GM18499 (cell line): ENCODE data around the gene CNPY4.

Source experiments
- ATAC-seq: cut with Tn5 transposase; IDR thresholded peaks from one replicate; pipeline ENCODE4 v1.9.1; 2021; ENCODE audit warnings: moderate number of reproducible peaks; ENCODE audit not compliant: insufficient read depth, unreplicated experiment

The CNPY4 gene

DNA sequence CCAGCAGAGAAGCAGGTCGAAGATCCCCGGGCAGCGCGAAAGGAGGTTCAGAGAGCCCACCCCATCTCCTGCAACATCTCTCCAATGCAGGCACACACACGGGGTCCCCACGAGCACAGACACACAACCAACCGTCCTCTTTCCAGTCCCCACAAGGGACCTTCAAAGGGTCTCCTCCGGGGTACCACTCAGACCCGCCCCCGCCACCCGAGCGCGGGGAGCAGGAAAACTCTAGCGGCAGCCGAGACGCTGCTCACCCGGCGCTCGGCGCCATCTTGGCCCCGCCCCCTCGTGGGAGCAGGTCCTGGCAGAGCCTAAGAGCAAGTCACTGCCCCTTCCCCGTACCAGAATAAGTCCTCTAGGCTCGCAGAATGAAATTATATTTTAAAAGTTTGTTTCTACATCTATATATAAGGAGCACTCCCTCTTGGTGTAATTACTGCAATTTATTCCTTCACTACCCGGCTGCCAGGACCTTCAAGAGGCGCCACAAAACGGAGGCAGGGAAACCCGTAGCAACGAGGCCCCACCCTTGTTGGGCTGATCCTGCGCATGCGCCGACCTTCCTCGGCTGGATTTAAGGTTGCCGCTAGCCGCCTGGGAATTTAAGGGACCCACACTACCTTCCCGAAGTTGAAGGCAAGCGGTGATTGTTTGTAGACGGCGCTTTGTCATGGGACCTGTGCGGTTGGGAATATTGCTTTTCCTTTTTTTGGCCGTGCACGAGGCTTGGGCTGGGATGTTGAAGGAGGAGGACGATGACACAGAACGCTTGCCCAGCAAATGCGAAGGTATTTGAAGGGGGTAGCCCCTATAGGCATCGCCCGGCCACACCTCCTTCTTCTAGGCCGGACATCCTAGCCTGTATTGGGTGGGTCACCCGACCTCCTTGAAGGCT is at the start of gene CNPY4, which contains the start of gene TAF6:
CNPY4 (plus strand) TSS at position 563 of the 898 bp plus-strand sequence; CDS start at position 674, 111 bp downstream.
TAF6 (minus strand) TSS at position 287 of the 898 bp plus-strand sequence. CDS start 5,149 bp downstream, outside the sequence.
- peak; percentile 72 for ATAC-seq

DNA sequence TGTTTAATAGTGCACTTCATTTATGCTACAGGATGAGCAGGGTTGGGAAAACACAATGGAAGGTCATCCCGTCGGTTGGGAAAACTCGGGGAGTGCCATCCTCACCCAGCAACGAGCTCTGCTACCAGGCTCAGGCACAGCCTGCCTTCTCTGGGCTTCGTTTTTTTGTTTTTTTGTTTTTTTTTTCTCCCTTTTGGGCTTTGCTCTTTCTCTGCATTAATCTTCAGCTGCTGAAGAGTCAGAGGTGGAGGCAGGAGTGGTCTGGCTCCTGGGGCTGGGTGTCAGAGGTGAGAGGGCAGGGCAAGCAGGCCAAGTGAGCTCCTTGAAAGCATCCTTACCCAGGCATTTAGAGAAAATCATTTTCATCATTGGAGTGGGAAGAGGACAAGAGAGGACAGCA is 49.4 kb upstream of the CNPY4 start:
- no peak for ATAC-seq

DNA sequence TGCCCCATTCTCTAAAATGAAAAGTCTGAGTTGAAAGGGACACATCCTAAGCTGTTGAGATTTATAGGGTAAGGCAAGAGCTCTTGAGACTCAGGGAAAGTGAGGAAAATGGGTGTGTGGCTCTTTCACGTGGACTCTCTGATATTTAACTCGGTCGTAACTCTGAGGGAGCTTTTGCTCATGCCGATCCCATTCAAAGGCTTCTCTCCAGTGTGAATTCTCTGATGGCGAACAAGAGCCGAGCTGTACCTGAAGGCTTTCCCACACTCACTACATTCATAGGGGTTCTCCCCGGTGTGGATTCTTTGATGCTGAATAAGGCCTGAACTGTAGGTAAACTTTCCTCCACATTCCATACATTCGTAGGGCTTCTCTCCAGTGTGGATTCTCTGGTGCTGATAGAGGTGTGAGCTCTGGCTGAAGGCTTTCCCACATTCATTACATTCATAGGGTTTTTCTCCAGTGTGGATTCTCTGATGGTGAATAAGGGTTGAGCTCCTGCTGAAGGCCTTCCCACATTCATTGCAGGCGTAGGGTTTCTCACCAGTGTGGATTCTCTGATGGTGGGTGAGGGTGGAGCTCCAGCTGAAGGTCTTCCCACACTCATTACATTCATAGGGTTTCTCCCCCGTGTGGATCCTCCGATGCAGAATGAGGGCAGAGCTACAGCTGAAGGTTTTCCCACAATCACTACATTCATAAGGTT is 48.3 kb upstream of the CNPY4 start:
- no peak for ATAC-seq

DNA sequence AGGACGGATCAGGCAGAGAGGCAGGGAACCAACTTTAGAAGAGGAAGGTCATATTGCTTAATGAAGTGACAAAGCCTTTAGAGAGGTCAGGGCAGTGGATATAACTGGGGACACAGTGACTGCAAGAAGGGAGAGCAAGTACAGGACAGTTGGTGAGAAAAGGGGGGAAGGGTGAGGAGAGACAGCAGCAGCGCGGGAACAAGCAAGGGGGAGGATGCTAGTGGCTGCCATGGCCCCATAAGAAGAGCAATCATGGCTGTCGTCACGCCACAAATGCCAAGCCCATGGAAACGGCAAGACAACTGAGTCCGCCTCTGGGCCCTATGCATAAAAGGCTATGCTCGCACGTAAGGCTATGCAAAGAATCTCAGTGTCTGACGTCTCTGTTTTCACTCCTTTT is 47.0 kb upstream of the CNPY4 start:
- no peak for ATAC-seq

DNA sequence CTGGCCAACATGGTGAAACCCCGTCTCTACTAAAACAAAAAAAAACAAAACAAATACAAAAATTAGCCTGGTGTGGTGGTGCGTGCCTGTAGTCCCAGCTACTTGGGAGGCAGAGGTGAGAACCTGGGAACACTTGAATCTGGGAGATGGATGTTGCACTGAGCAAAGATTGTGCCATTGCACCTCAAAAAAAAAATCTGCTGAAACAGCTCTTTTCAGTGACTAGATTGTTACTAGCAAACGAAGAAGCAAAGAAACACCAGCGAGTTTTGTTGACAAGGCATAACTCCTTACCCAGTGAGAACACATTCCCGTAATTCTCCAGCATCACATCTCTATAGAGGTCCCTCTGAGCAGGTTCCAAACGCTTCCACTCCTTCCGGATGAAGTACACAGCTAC is 44.6 kb upstream of the CNPY4 start:
- no peak for ATAC-seq

- ATAC-seq = no peak
Measured at GRCh38 chr7:100075418-100075817, 44.0 kb upstream of the CNPY4 start.

- no peak for ATAC-seq
Measured at GRCh38 chr7:100077205-100077604, 42.2 kb upstream of the CNPY4 start.

- ATAC-seq = no peak
Measured at GRCh38 chr7:100079024-100079560, 40.3 kb upstream of the CNPY4 start.

- ATAC-seq = no peak
Measured at GRCh38 chr7:100080907-100081534, 38.4 kb upstream of the CNPY4 start.

DNA sequence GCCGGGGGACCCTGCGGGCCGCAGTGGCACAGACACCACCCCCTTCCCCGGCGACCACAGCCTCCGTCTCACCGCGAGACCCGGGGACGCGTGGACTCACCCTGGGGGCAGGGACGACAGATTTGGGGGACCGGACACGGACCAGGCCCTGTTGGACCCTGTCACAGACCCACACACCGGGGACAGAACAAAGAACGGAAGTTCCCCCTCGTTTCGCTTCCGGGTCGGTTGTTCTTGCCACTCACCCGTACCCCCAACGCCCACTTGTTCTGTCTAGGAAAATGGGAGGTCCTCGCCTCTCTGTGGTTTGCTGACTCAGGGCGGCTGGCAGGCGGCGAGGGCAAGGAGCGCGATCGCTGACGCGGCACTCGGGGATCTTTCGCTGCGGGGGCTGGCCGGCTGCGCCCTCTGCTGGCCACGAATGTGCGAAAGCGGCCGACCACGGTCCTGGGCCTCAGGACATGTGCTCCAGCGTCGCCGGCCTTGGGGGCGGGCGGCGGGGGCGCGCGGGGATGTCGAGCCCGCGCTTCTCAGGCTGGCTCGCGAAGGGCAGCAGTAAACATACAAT is 37.8 kb upstream of the CNPY4 start, which contains the start of gene ZNF3:
ZNF3 (minus strand) TSS at position 189 of the 568 bp plus-strand sequence. CDS start 4,366 bp downstream, outside the sequence.
- peak; percentile 46 for ATAC-seq

GRCh38 chr7:100082978-100083377 is 36.5 kb upstream of the CNPY4 start:
- no peak for ATAC-seq

DNA sequence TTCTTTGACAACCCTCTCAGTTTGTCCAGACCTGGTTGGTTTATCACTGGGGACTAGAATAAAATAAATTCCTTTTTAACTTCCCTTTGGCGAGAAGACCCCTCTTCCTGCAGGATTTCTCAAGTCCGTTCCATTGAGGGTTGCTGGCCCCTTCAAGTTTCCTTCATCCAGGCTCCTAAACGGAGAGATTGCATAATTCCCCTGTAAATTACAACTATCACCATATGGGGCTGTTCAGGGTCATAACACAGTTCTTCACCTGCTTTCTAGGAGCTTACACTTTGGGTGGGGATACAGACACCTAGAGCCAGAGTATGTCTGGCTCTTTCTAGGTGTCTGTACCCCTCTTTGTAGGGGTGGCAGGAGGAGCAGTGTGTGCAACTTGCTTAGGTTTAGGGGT is 33.9 kb upstream of the CNPY4 start:
- no peak for ATAC-seq

DNA sequence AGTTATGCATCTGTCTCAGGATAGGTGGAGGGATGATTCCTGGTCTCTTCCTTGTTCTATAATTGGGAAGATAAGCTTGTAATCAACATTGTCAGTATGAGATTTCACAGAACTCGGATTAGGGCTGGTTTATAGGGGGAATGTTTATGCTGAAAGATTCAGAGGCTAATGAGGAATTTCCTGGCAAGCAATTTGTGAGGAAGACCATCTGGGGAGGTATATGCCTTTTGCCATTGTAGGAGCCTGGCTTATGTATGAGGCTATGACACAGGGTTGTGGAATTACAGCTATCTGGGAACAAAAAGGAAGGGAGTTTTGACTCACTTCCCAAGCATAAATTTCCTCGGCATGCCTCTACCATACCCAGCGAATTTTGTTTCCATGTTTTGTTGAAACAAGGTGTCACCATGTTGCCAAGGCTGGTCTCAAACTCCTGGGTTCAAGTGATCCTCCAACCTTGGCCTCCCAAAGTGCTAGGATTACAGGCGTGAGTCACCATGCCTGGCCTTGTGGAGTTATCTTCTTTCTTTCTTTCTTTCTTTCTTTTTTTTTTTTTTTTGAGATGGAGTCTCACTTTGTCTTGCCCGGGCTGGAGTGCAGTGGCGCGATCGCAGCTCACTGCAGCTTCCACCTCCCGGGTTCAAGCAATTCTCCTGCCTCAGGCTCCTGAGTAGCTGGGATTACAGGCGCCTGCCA is 32.2 kb upstream of the CNPY4 start:
- ATAC-seq = no peak

DNA sequence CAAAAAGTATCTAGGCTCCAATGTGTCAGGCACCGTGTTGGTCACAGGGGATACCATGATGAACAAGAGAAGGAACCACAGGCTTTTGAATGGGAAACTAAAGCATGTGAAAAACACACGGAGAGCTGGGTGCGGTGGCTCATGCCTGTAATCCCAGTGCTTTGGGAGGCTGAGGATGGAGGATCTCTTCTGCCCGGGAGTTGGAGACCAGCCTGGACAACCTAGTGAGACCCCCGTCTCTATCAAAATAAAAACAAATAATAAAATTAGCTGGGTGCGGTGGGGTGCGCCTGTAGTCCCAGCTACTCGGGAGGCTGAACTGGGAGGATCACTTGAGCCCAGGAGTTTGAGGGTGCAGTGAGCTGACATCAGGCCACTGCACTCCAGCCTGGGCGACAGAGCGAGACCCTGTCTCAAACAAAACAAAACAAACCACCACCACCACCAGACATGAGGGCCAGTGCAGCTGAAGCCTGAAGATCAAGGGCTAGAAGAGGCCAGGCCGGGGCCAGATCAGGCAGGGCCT is 31.3 kb upstream of the CNPY4 start:
- ATAC-seq = no peak

DNA sequence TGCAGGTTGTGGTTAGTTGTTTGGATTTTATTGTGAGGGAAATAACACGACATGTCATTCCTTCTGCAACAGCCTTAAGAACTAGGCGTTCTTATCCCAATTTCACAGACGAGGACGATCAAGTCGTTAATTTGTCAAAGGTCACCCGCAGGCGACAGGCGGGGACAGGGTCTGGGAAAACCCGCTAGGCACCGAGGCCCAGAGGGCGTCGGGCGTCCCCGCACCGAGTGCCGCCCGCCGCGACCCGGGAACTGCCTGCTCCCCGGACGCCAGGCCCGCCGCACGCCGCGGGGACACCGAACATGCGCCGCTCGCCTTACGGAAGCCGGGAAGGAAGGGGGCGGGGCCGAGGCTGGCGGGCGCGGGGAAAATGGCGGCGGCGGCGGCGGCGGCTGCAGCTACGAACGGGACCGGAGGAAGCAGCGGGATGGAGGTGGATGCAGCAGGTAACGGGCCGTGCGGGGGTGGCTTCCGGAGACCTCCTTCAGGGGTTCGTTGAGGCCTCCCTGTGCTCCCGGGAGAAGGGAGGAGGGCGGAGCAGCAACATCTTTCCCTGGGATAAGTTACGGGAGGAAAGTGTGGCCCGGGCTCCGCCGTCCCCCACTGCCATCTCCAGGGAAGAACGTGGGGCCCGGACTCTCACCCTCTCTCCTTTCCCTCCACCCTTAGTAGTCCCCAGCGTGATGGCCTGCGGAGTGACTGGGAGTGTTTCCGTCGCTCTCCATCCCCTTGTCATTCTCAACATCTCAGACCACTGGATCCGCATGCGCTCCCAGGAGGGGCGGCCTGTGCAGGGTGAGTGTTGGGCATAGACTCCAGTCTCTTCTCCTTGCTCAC is 30.6 kb upstream of the CNPY4 start, which contains the start of gene COPS6:
COPS6 (plus strand) TSS at position 349 of the 837 bp plus-strand sequence; CDS start at position 371, 22 bp downstream.
- ATAC-seq = no peak

DNA sequence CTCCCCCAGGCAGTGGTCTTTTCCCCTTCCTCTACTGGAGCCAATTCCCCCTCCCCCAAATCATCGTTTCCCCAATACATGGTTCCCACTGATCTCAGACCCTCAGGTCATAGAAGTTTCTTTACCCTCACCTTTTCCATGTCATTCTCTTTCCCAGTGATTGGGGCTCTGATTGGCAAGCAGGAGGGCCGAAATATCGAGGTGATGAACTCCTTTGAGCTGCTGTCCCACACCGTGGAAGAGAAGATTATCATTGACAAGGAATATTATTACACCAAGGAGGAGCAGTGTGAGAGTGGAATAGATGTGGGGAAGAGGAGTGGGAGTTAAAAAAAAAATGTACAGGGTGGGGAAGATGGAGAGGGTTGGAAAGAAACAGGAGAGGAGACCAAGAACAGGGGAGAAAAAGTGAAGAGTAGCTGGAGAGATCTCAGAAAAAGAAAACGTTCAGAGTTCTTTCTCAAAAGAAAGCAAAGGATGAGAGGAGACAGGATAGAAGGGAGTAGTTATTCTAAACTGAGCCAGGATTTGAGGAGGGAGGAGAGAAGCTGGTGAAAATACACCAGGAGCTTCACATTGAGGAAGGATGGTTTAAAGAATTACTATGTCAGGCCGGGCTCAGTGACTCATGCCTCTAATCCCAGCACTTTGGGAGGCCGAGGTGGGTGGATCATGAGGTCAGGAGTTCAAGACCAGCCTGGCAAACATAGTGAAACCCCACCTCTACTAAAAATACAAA is 29.8 kb upstream of the CNPY4 start:
- no peak for ATAC-seq

DNA sequence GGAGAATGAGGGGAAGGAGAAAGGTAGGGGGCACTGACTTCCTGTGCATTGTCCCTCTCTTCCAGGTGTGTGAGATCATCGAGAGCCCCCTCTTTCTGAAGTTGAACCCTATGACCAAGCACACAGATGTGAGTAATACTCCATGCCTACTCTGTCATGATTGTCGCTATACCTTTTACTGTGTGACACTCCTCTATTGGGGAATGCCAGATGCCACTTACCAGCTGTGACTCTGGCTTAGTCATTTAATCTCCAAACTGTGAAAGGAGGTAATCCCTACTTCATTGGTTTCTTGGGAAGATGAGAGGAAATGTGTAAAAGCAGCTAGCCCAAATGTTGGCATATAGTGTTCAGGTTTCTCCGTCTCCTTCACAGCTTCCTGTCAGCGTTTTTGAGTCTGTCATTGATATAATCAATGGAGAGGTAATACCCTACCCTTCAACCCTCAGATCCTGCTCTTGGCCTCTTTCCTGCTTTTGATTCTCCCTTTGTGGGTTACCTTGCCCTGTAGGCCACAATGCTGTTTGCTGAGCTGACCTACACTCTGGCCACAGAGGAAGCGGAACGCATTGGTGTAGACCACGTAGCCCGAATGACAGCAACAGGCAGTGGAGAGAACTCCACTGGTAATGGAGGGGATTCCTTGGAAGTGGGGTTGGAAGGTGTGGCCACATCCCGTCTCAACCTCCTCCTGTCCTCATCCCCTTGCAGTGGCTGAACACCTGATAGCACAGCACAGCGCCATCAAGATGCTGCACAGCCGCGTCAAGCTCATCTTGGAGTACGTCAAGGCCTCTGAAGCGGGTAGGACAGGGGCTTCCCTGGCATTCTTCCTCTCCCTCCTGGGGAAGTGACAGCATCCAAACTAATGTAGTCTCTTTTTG is 28.7 kb upstream of the CNPY4 start:
- ATAC-seq = no peak
